HepG2 (cell line): ENCODE results near the gene FKBP1B. TPM values are rescaled to one million over a fixed set of nuclear protein-coding genes. Genes with fewer than 3 reads are reported as not detected.

Experiments used
- HNRNPLL ChIP-seq: fragments of 200-400 bp; formaldehyde crosslinking; IDR thresholded peaks from 2 replicates; pipeline ENCODE4 v1.6.1; 2017; ENCODE audit warnings: mild to moderate bottlenecking, low read depth, low read length; ENCODE audit not compliant: poor library complexity, severe bottlenecking
- MAF1 ChIP-seq: sonication (generic); formaldehyde crosslinking; IDR thresholded peaks from 2 replicates; pipeline ENCODE4 v1.5.0; 2020; ENCODE audit warnings: missing genetic modification reagents, borderline replicate concordance
- NFIB ChIP-seq: sonication (generic); formaldehyde crosslinking; IDR thresholded peaks from 2 replicates; pipeline ENCODE4 v1.9.0; 2021; ENCODE audit warnings: missing genetic modification reagents, mild to moderate bottlenecking, borderline replicate concordance
- TBX3 ChIP-seq: fragments of 450-650 bp; IDR thresholded peaks from 2 replicates; pipeline ENCODE4 v1.6.1; 2017; ENCODE audit warnings: antibody characterized with exemption, mild to moderate bottlenecking, inconsistent platforms, borderline replicate concordance
- ZMYM4 ChIP-seq: sonication (generic); formaldehyde crosslinking; IDR thresholded peaks from 2 replicates; pipeline ENCODE4 v1.8.1; 2023; ENCODE audit warnings: mild to moderate bottlenecking, missing genetic modification reagents
- ZNF556 ChIP-seq: sonication (generic); formaldehyde crosslinking; IDR thresholded peaks from 2 replicates; pipeline ENCODE4 v1.4.0; 2020; ENCODE audit warnings: mild to moderate bottlenecking, missing genetic modification reagents, borderline replicate concordance
- ZNF766 ChIP-seq: sonication (generic); formaldehyde crosslinking; IDR thresholded peaks from 2 replicates; pipeline ENCODE4 v1.5.0; 2020; ENCODE audit warnings: missing genetic modification reagents, borderline replicate concordance
- ZNF841 ChIP-seq: sonication (generic); formaldehyde crosslinking; IDR thresholded peaks from 2 replicates; pipeline ENCODE4 v1.8.1; 2023; ENCODE audit warnings: missing genetic modification reagents, borderline replicate concordance
- ZNF878 ChIP-seq: sonication (generic); formaldehyde crosslinking; IDR thresholded peaks from 2 replicates; pipeline ENCODE4 v1.8.1; 2023; ENCODE audit warnings: mild to moderate bottlenecking, missing genetic modification reagents, moderate library complexity
- polyA plus RNA-seq, 8 experiments: library from polyadenylated mRNA; depleted of rRNA in 3 of 8; stranded (reverse) in 7 of 8; unstranded in 1 of 8; fragments of >200 nt; fragmentation: Illumina TruSeq in 4 of 8; extraction: Trizol in 4 of 8; gene quantifications; 2 replicates each; pipeline versions ENCODE4 v1.2.1 to v1.2.3, GENCODE V29; 2011 to 2016; ENCODE audit warnings: low read depth in 4 of 8, missing spikeins in 1 of 8, mixed read lengths in 1 of 8; ENCODE audit not compliant: insufficient read depth in 1 of 8
- total RNA-seq, 5 experiments: library from RNA; depleted of rRNA; stranded (reverse); fragments of >200 nt; fragmentation: Illumina TruSeq; extraction: Trizol; gene quantifications; 2 replicates each; pipeline ENCODE4 v1.2.3, GENCODE V29; 2016; ENCODE audit warnings: low read depth in 1 of 5
- TF ChIP-seq, protein P1 (sequence below): IDR thresholded peaks from 2 replicates; pipeline ENCODE4 v1.6.1; 2012; ENCODE audit warnings: inconsistent platforms
- TF ChIP-seq, protein P2 (sequence below): sonication (generic); formaldehyde crosslinking; IDR thresholded peaks from 2 replicates; pipeline ENCODE4 v1.8.1; 2022; ENCODE audit warnings: low read depth, mild to moderate bottlenecking, missing genetic modification reagents
- TF ChIP-seq, protein P3 (sequence below): sonication (generic); formaldehyde crosslinking; IDR thresholded peaks from 2 replicates; pipeline ENCODE4 v1.4.0; 2020; ENCODE audit warnings: missing genetic modification reagents, borderline replicate concordance

Gene FKBP1B
- total and polyA plus RNA-seq, 2 of the 13 experiments (the other 11 are each of a cell fraction or from before 2014, with no cell fraction given) = 35.2 to 96.3 TPM

DNA sequence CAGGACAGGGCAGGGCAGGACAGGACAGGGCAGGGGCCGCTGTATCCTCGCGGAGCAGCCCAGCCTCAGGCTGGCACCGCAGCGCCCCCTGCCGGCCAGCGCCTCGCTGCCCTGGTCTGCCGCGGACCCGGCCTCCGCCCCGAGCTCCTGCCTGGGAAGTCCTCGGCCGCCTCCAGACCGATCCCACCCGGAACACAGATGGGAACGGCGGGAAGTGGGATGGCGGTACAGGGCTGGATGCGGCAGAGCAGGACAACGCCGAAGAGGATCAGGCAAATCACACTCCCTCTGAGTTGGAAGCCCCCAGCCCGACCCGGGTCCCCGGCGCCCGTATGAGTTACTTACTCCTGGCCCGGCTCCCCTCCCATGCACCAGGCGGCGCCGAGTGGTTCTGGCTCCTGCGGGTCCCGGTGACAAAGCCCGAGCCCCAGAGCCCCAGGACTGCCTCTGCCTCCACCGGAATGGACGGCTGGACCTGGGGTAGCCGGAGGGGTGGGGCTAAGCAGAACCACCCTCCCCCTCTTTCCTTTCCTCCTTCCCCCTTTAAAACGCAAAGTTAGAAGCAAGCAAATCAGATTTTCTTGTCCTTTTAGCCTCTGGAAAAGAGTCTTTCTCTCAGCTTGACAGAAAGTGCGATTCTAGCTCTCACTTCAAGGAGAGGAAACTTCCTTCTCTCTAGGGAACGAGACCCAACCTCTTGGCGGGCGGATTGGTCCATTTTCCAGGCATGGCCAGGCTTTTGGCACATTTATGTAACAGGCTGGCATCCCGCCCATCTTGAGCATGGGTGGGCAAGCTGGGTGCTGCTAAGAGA, 35.1 kb downstream of the FKBP1B start, which contains the start of gene TP53I3 (continued):
- TF ChIP-seq, protein P1, sequence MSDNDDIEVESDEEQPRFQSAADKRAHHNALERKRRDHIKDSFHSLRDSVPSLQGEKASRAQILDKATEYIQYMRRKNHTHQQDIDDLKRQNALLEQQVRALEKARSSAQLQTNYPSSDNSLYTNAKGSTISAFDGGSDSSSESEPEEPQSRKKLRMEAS = no peak
- TF ChIP-seq ZNF878 (CRISPR knock-in tag) (no peak; the same call in 1 of the 2 replicates), ZNF556 (CRISPR knock-in tag) (peak; percentile 16; the same call in 1 of the 2 replicates), ZNF766 (CRISPR knock-in tag) (no peak), ZNF841 (CRISPR knock-in tag) (0 out of 2 replicates have a peak, but pooled peaks have one; percentile 43), MAF1 (CRISPR knock-in tag) (no peak; the same call in 1 of the 2 replicates), ZMYM4 (CRISPR knock-in tag) (peak; percentile 78), HNRNPLL (peak; percentile 72), TBX3 (no peak), NFIB (CRISPR knock-in tag) (no peak)
- TF ChIP-seq, protein P2, sequence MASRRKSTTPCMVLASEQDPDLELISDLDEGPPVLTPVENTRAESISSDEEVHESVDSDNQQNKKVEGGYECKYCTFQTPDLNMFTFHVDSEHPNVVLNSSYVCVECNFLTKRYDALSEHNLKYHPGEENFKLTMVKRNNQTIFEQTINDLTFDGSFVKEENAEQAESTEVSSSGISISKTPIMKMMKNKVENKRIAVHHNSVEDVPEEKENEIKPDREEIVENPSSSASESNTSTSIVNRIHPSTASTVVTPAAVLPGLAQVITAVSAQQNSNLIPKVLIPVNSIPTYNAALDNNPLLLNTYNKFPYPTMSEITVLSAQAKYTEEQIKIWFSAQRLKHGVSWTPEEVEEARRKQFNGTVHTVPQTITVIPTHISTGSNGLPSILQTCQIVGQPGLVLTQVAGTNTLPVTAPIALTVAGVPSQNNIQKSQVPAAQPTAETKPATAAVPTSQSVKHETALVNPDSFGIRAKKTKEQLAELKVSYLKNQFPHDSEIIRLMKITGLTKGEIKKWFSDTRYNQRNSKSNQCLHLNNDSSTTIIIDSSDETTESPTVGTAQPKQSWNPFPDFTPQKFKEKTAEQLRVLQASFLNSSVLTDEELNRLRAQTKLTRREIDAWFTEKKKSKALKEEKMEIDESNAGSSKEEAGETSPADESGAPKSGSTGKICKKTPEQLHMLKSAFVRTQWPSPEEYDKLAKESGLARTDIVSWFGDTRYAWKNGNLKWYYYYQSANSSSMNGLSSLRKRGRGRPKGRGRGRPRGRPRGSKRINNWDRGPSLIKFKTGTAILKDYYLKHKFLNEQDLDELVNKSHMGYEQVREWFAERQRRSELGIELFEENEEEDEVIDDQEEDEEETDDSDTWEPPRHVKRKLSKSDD (CRISPR knock-in tag) = peak; percentile 30; the same call in 1 of the 2 replicates
- TF ChIP-seq, protein P3, sequence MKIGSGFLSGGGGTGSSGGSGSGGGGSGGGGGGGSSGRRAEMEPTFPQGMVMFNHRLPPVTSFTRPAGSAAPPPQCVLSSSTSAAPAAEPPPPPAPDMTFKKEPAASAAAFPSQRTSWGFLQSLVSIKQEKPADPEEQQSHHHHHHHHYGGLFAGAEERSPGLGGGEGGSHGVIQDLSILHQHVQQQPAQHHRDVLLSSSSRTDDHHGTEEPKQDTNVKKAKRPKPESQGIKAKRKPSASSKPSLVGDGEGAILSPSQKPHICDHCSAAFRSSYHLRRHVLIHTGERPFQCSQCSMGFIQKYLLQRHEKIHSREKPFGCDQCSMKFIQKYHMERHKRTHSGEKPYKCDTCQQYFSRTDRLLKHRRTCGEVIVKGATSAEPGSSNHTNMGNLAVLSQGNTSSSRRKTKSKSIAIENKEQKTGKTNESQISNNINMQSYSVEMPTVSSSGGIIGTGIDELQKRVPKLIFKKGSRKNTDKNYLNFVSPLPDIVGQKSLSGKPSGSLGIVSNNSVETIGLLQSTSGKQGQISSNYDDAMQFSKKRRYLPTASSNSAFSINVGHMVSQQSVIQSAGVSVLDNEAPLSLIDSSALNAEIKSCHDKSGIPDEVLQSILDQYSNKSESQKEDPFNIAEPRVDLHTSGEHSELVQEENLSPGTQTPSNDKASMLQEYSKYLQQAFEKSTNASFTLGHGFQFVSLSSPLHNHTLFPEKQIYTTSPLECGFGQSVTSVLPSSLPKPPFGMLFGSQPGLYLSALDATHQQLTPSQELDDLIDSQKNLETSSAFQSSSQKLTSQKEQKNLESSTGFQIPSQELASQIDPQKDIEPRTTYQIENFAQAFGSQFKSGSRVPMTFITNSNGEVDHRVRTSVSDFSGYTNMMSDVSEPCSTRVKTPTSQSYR = no peak; the same call in 1 of the 2 replicates
